Stimulated activated CD4-positive, alpha-beta T cell treated with anti-CD3 and anti-CD28 coated beads, Interleukin-1b, Interleukin-23, amount 100 ng/mL, for 1 hour (primary cell): Measurements from ENCODE around the gene RTBDN.

ENCODE experiments used
- DNase-seq, 2 donors: peaks; one replicate each; pipeline ENCODE4 v3.0.0-alpha.2; 2020; ENCODE audit warnings: low read depth in 2 of 2

The RTBDN gene

DNA sequence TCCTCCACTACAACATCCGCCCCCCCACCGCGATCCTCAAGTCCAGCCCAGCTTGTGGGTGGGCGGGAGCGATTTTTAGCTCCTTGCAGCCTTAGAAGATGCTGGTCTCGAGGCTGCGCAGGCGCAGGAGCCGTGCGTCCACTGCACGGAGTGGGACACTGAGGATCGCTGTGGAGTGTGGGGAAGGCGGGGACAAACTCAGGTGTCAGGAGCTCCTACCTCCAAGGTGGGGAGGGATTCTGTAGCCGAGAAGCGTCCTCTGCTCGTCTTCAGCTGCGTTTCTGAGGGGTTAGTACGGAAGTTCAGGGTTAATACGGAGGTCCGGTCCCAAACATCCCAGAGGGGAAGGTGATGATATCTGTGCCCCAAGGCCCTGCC is at the start of gene RTBDN:
Gene RTBDN, minus strand, starts transcription at position 14 of the 378 bp plus-strand sequence. CDS start 4,600 bp downstream, outside the sequence.
- no peak for DNase-seq

DNA sequence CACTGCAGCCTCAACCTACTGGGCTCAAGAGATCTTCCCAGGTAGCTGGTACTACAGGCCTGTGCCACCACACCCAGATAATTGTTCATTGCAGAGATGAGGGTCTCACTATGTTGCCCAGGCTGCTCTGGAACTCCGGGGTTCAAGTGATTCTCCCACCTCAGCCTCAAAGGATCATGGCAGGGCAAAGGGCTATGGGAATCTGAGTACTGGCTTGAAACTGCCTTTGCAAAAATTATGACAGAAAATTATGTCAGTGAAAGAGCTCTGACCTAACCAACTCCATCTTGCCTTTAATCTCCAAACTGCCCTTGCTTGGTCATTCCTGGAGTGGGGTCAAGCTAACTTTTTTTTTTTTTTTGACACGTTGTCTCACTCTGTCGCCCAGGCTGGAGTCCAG is 48.2 kb upstream of the RTBDN start:
- DNase-seq, result no peak

DNA sequence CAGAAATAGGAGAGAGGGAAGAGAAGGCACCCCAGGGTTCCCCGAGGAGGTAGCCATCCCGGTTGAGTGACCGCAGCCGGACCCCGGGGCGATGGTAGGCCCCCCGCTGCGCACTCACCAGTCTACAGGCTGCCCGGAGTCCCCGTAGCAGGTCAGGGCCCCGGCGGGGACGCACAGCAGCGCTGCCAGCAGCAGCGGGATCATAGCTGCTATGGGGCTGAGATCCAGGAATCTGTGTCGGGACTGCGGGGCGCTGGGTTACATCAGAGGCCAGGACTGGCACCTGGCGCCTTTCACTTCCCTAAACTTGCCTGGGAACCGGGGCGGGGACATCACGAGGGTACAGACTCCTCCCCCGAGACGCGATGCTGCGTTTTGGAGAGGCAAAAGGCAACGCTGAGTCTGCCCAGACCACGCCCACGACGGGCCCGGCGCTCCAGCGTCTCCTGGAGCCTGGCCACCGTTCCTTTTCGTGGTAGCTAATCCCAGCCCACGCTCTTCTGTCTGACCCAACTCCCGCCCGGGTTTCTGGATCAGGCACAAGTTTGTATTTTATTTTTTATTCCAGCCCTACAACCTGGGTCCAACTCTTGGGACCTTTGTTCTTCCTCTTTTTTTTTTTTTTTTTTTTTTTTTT is 46.9 kb upstream of the RTBDN start, which contains the start of gene DNASE2:
Gene DNASE2, minus strand, starts transcription at position 278 of the 637 bp plus-strand sequence. Its CDS starts 74 bp downstream, at position 204.
- peak; percentile 67 to 73 for DNase-seq

DNA sequence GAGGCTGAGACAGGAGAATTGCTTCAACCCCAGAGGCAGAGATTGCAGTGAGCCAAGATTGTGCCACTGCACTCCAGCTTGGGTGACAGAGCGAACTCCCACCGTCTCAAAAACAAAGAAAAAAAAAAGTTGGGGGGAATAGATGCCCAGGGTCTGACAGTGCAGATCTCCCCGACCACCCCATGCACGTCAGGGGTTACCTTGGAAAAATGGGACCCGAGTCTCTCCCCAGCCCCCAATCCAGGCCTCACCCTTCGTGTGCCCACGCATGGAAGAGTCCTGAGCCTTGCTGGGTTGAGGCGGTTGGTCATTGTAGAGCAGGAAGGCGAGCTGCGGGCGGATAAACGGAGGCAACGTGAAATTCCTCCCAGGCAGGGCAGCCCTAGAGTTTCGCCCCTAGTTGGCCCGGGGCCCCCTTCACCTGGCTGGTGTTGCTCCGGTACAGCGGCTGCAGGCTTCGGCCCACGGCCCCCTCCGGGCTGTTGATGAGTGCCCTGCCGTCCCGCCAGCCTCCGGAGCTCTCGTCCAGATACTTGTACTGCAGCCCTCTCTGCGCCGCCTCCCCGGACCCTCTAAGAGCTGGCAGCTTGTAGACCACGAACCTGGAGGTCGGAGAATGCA is 46.3 kb upstream of the RTBDN start:
- DNase-seq, result no peak

DNA sequence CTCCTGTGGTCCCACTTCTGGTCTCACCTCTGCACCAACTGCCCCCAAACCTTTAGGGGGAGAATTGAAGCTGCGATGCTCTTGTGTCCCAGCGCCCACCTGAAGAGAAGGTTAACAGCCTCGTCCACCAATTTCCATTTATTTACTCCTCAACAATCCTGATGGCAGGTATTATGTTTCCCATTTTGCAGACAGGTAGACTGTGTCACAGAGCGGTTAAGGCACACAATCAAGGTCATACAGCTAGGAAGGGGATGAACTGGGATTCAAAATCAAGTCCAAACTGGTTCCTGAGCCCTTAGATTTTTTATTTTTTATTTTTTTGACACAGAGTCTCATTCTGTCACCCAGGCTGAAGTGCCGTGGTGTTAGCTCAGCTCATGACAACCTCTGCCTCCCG is 40.7 kb upstream of the RTBDN start:
- DNase-seq, result no peak

DNA sequence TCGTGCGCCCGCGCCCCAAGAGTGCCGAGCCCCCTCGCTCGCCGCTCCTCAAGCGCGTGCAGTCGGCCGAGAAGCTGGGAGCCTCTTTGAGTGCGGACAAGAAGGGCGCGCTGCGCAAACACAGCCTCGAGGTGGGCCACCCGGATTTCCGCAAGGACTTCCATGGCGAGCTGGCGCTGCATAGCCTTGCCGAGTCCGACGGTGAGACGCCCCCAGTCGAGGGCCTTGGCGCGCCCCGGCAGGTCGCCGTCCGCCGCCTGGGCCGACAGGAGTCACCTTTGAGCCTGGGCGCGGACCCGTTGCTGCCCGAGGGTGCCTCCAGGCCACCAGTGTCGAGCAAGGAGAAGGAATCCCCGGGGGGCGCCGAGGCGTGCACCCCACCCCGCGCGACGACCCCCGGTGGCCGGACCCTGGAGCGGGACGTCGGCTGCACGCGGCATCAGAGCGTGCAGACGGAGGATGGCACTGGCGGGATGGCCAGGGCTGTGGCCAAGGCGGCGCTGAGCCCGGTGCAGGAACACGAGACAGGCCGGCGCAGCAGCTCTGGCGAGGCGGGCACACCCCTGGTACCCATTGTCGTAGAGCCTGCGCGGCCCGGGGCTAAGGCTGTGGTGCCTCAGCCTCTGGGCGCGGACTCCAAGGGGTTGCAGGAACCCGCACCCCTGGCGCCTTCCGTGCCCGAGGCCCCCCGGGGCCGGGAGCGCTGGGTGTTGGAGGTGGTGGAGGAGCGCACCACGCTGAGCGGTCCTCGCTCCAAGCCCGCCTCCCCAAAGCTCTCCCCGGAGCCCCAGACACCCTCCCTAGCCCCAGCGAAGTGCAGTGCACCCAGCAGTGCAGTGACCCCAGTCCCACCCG is 39.7 kb upstream of the RTBDN start:
- DNase-seq, result no peak

DNA sequence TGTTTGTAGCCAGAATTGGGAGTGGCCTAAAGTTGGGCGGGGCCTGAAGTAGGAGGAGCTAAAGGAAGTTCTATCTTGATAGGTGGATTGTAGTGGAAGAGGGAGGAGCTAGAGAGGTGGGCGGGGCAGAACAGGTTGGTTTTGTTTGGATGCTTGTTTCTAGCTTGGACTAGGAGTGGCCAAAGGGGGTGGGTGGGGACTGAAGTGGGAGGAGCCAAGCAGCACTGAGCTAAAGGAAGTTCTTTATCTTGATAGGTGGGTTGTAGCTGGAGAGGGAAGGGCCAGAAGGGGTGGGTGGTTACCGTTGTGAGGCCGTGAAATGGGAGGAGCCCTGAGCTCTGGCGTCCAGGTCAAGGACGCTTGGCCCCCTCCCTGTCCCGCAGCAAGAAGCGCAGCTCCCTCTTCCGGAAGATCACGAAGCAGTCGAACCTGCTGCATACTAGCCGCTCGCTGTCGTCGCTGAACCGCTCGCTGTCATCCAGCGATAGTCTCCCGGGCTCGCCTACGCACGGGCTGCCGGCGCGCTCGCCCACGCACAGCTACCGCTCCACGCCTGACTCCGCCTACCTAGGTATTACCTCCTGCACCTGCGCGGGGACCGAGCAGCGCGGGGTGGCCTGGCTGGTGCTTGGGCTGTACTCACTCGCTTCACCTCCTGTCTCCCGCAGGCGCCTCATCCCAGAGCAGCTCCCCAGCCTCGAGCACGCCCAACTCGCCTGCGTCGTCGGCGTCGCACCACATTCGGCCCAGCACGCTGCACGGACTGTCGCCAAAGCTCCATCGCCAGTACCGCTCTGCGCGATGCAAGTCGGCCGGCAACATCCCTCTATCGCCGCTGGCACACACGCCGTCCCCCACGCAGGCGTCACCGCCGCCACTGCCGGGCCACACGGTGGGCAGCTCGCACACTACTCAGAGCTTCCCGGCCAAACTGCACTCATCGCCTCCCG is 38.8 kb upstream of the RTBDN start:
- DNase-seq, result no peak

DNA sequence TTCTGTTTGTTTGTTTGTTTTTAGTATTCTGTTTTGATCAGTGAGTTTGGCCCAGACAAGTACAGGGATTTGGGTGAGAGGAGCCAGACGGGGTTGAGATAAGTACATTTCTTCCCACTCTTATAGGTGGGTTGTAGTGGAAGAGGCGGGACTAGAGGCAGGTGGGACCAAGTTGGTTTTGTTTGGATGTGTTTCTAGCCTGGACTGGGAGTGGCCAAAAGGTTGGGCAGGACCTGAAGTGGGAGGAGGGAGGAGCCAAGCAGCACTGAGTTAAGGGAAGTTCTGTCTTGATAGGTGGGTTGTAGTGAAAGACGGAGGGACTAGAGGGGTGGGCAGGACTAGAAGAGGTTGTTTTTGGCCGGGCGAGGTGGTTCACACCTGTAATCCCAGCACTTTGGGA is 37.9 kb upstream of the RTBDN start:
- no peak for DNase-seq

DNA sequence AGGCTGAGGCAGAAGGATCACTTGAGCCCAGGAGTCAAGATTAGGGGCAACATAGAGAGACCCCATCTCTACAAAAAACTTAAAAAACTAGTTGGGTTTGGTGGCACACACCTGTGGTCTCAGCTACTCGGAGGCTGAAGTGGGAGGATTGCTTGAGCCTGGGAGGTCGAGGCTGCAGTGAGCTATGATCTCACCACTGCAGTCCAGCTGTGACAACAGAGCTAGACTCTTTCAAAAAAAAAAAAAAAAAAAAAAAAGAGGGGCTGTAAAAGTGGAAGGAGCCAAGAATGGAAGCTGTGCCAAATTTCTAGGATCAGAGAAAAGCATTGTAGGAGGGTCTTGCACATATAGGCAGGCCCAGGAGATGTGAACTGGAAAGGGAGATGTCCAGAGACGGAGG is 37.3 kb upstream of the RTBDN start:
- DNase-seq, result no peak

DNA sequence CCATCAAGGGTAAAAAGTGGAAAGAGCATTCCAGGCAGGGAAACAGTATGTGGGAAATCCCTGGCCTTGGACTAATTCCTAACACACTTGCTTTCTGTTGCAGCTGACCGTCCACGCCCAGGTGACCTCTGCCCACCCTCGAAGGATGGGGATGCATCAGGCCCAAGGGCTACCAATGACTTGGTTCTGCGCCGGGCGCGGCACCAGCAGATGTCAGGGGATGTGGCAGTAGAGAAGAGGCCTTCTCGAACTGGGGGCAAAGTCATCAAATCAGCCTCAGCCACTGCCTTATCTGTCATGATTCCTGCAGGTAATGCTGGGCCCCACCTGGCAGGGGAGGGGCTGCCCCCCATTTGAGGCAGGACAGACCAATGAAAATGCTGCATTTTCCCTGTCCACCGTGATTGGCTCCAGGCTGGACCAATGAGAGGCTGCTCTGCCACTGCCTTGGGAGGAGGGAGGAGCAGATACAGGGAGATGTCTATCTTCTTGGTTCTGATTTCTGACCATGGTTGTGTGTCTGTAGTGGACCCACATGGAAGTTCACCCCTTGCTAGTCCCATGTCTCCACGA is 34.2 kb upstream of the RTBDN start:
- no peak for DNase-seq

DNA sequence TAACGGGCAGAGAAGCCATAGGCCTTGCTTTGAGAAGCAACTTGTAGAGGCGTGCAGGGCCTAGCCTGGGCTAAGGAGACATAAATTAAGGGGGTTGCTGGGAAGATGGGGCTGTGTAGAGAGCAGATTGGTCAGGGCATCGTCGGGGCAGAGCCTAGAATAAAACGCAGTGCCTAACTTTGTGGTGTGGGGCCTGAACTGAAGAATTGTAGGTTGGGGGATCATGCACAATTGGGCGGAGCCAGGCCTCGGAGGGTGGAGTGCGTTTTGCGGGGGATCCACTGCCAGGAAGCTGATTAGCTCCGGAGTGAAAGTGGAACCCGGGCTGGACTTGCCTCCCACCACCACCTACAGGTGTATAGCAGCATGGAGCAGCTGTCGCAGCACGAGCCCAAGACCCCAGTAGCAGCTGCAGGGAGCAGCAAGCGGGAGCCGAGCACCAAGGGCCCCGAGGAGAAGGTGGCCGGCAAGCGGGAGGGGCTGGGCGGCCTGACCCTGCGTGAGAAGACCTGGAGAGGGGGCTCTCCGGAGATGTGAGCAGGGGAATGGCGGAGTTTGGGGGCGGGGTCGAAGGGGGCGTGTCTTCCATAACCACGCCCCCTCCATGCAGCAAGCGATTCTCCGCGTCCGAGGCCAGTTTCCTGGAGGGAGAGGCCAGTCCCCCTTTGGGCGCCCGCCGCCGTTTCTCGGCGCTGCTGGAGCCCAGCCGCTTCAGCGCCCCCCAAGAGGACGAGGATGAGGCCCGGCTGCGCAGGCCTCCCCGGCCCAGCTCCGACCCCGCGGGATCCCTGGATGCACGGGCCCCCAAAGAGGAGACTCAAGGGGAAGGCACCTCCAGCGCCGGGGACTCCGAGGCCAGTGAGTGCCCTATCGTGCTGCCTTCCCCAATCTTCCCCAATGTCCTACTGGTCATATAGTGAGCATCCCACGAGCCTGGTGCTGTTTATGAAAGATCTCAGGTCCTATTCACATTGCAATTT is 33.0 kb upstream of the RTBDN start:
- peak in 1 of 2 donors; percentile 44 for DNase-seq

DNA sequence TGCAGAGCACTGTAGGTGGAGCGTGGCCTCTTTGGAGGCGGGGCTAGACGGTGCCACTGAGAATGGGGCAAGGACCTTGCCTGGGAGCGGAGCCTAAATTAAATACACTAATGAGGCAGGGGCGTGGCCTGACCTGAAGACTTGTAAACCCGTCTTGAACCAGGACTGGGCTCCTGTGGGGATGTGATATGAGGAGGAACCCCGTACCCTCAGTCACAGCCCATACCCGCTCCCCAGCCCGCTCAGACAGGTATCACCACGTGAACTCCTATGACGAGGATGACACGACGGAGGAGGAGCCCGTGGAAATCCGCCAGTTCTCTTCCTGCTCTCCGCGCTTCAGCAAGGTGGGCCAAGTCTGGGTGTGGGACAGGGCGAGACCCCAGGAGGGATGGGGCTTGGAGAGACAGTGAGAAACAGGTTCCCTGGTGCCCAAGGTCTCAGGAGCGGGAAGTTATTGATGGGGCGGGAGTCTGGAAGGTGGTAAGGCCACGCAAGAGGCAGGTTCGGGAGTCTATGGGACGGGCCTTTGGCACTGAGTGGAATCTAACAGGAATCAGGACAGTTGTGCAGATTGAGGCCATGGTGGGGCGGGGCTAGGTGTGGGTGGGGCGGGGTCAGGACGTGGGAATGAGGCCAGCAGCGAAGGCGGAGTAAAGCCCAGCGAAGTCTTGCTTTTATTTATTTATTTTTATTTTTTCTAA is 32.2 kb upstream of the RTBDN start:
- no peak for DNase-seq

DNA sequence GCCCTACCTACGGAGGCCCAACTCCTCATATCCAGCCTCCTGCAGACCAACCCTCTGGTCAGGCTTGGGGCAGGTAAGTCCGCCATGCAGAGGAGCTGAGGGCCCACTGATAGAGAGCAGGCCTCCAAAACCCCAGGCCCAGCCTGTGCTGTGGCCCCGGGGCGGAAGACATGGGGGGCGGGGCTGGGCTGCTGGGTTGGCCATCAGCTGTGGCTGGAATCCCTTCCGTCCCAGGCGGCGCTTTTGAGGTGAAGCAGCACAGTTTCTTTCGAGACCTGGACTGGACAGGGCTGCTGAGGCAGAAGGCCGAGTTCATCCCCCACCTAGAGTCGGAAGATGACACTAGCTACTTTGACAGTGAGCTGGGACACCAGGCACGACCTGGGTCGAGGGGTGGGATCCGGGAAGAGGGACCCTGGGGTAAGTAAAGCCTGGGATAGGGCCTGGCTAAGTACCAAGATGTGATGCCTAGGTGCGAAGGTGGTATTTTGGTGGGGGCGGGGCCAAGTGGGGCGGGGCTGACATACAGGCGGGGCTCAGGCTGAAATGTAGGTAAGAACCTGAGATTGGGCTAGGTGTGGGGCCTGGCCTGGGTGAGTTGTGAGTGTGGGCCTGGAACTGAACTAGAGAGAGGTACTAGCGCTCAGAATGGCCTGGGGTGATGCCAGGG is 31.5 kb upstream of the RTBDN start:
- DNase-seq, result no peak

DNA sequence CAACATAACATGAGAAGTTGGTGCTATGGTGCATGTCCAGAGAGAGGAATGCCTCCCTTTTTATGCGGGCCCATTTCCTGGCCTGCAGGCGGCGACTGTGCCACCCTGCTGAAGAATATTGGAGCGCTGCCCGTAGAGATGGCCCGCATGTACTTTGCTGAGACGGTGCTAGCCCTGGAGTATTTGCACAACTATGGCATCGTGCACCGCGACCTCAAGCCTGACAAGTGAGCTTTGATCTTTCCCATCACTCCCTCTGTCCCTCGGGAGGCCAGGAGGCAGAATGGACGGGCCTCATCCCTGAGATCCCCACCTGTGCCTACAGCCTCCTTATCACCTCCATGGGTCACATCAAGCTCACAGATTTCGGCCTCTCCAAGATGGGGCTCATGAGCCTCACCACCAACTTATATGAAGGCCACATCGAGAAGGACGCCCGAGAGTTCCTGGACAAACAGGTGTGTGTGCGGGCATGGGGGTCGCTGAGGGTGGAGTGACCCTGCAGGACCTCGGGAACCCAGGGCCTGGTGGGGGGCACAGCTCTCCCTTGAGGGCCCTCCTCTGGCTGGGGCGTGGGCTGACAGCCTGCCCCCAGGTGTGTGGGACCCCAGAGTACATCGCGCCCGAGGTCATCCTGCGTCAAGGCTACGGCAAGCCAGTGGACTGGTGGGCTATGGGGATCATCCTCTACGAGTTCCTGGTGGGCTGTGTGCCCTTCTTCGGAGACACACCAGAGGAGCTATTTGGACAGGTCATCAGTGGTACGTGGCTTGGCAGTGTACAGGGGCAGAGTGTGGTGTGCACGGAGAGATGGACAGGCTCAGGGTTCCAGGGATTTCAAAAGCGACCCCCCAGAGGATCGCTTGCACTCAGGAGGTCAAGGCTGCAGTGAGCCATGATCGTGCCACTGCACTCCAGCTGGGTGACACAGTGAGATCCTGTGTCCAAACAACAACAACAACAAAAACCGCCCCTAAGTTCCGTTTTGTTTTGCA is 30.6 kb upstream of the RTBDN start:
- no peak for DNase-seq

DNA sequence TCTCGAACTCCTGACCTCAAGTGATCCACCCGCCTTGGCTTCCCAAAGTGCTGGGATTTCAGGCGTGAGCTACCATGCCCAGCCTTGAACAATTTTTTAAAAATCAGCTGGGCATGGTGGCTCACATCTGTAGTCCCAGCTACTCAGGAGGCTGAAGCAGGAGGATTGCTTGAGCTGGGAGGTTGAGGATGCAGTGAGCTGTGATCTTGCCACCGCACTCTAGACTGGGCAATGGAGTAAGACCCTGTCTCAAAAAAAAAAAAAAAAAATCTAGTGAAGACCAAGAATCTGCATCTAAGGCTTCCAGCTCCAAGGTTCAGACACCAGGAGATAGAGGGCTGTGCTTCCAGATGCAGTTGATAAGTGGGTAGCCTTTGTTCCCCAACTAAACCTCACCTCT is 29.8 kb upstream of the RTBDN start:
- DNase-seq, result no peak

DNA sequence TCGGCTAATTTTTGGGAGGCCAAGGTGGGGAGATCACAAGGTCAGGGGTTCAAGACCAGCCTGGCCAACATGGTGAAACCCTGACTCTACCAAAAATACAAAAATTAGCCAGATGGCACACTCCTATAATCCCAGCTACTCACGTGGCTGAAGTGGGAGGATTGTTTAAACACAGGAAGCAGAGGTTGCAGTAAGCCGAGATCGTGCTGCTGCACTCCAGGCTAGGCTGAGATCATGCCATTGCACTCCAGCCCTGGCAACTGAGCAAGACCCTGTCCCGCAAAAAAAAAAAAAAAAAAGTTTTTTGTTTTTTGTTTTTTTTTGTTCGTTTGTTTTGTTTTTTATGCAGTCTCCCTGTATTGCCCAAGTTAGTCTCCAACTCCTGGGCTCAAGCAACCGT is 25.2 kb upstream of the RTBDN start:
- no peak for DNase-seq

DNA sequence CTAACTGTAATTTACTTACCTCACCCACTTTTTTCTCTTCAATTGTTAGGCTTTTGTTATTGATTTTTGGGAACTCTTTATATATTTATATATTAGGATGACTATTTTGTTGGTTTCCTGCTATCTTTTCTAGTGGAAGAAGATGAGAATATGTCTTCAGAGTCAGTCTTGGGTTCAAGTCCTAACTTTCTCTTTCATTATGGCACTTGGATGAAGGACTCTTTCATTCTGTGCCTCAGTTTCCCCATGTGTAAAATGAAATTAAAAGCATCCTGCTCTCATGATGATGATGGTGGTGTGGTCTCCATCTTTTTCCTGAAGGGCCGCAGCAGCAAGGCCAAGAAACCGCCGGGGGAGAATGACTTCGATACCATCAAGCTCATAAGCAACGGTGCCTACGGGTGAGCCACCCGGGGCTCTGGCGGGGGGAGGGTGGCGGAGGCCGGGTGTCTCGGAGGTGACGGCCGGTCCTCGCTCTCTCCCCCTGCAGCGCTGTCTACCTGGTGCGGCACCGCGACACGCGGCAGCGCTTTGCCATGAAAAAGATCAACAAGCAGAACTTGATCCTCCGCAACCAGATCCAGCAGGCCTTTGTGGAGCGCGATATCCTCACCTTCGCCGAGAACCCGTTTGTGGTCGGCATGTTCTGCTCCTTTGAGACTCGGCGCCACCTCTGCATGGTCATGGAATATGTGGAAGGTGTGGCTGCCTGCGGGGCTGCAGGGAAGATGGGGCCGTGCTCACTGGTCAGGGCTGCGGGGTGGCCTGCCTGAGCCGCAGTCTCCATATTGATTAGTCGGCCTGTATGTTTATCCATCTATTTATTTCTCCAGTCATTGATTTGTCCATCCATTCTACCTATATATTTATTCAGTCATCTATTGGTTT is 23.9 kb upstream of the RTBDN start:
- DNase-seq, result no peak
